Left cardiac atrium (tissue), 4 donors: ENCODE measurements around the gene LRMDA. TPM values are rescaled to one million over a fixed set of nuclear protein-coding genes. Genes with fewer than 3 reads are reported as not detected.

Source experiments
- ATAC-seq, 2 donors: fragments of 200-7000 bp; cut with Tn5 transposase; one replicate each; pipeline ENCODE4 v1.9.1; 2020; ENCODE audit warnings: mild to moderate bottlenecking in 2 of 2, moderate library complexity in 2 of 2
- DNase-seq: peaks from one replicate; pipeline ENCODE4 v3.0.0-alpha.2; 2020
- intact Hi-C, 2 donors: fragments of 100-400 bp; cut with DNase I; formaldehyde crosslinking; loops; one replicate each; pipeline versions ENCODE4 v1.14.1 to v1.15.1; 2022 to 2023
- total RNA-seq, 2 donors: library from RNA; stranded (reverse); fragmentation: NEBNext Ultra II Directional; extraction: Animal tissue kit (Norgen Biotek cat#: 25700); gene quantifications; one replicate each; pipeline ENCODE4 v1.2.1, GENCODE V29; 2021
- donor health status: DM: no; HTN: yes; CAD: no.
- donor health status: DM: no; HTN: yes; CAD: no; lungs with severe emphysema.
- donor health status: DM: yes; HTN: yes; CAD: no.
- donor health status: Dilated cardiomyopathy.

LRMDA gene
- total RNA-seq, 2 donors from 2014 or later = 40.6 to 57.8 TPM

- DNase-seq (no peak), ATAC-seq (no peak)
- intact Hi-C loops = no loop called here
Measured at GRCh38 chr10:76440426-76440825, 1009.0 kb downstream of the LRMDA start.

- intact Hi-C loops = no loop called here
Measured at GRCh38 chr10:76442113-76442512, 1010.7 kb downstream of the LRMDA start.

DNA sequence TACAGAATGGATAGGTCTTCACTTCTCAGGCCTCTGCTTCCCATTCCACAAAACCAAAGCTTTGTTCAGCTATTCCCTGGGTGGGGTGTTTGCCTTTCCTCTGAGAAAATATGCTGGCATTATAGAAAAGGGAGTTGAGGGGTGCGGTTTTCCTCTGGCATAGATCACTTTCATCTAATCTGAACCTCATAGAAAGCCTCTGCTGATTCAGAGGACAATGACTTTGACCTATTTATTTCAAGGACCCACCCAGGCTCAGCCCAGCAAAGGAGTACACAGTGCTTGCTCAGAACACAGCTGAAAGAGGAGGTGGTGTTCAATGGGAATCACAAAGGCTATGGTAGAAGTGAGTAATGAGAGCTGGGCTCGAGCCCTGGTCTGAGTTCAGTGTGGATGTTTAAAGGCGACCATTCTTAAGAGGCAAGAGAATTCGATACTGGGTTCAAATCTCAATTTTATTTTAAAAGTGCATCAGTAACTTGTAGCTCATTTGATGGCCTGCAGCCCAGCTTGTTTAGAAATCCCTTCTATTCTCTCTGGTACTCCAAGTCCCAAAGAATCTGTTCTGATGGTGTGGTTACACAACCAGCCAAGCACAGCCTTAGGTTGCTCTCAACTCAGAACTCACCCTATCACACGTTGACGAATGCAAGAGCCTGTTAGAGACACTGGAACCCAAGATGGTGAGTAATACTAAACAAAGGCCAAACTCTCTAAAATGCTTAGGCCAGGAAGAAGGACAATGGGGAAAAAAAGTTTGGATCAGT lies 1012.8 kb downstream of the LRMDA start:
- intact Hi-C loops = no loop called here
- peak; percentile 50 for DNase-seq
- ATAC-seq = peak; percentile 79 to 87

More at GRCh38 chr10:76442113-76442512, 1010.7 kb downstream of the LRMDA start:
- ATAC-seq (no peak), DNase-seq (no peak)

DNA sequence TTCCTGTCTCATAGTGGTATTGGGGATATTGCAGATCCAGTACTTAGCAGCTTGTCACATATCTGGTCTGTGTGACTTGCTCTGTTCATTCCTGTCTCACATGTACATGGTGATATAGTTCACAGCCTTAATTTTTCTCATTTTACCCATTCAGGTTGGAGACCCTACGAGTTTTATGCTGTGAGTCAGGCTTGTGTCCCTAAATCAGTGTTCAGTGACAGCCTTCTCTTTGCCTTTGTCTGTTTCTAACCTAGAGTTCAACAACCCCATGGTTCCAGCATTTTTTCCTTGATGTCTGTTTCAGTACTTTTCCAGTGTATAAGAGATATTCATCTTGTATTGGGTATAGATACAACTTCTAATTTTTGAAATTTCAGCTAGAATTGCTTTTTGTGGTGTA lies 1016.2 kb downstream of the LRMDA start:
- ATAC-seq (no peak), DNase-seq (no peak)
- intact Hi-C loops = no loop called here

DNA sequence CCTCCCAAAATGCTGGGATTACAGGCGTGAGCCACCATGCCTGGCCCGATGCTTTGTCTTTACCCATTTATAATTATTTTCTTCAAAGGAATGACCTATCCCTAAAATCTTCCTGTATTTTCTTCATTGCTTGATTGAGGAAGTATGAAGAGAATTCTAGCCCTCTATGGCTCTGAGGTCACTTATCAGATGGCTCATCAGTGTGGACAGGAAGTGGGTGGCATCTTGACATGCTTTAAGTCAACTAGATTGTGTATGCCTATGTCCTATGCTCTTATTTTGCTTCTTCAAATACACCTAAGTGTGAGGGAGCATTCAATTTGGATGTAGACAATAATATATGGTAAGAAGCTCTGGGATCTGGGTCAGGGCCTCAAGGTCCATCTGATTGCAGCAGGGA lies 1020.5 kb downstream of the LRMDA start:
- DNase-seq (no peak), ATAC-seq (no peak)
- intact Hi-C loops = no loop called here

- intact Hi-C loops = no loop called here
- ATAC-seq = no peak
- no peak for DNase-seq
Measured at GRCh38 chr10:76453332-76453731, 1021.9 kb downstream of the LRMDA start.

- intact Hi-C loops = no loop called here
- DNase-seq (no peak), ATAC-seq (no peak)
Measured at GRCh38 chr10:76453997-76454396, 1022.6 kb downstream of the LRMDA start.

GRCh38 chr10:76454506-76455140 lies 1023.2 kb downstream of the LRMDA start:
- DNase-seq (no peak), ATAC-seq (peak in 1 of 2 donors; percentile 57)
- intact Hi-C loops = no loop called here

DNA sequence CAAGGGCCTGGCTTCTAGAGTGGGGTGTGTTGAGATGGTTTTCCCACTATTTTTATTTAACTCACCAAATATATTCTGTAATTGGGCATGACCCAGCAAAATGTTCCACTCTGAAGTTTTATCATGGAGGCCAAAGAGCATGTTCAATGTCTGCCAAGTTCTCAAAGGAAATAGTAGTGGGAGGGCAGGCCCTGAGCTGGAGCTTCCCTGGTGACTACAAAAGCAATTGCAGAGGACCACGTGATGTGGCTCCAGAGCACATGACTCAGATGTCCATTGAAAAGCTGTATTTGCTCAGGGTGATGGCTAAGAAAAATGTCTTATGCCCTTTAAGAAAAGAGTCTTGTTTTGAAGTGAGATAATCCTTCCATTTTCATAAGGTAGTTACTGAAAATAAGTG lies 1024.8 kb downstream of the LRMDA start:
- DNase-seq = peak; percentile 58
- peak; percentile 65 to 76 for ATAC-seq
- intact Hi-C loops = no loop called here

DNA sequence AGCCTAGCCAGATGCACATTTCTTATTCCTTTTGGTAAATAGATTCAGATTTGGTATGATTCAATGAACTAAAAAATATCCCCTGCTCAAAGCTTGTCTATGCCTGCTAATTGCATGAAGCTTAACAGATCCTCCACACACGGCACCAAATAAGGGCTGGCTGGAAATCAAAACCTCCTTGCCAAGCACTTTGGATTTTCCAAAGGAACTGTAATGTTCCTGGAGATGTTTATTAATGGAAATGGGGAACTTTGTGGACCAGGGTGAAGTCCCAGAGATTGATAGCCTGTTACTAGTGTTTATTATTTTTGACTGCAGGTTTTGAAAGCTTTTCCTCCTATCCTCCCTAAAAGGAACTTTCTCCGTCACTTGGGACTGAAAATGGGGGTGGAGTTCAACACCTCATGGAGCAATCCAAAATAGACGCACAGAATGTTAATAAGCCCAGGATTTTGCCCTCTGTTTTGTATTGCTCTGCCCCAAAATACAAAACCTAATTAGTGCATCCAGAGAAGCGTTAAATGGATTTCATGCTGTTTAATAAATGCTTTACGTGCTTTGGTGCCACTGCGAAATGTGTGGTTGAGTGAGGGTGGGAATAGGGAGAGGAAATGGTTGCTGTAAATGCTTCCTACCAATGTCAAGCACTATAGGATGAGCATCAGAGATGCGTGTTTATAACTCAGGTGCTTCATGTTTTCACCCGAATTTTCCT lies 1027.7 kb downstream of the LRMDA start:
- intact Hi-C loops = no loop called here
- DNase-seq (no peak), ATAC-seq (peak in 1 of 2 donors; percentile 53)

DNA sequence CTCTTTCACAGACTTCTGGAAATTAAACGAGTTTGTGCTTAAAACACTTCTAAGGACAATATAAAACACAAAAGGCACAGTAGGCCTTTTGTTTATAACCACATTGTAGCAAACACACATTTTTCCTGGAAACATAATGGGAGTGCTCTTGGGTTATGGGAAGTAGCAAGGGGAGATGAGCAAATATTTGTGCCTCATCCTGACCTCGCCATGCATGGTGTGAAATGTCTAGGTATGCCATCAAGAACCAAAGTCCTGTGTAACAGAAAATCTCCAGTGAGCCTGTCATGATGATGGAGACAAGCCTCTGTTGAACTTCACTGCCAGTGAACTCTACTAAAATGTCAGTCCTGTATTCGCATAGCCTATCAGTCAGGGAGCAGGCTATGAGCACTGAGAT lies 1029.6 kb downstream of the LRMDA start:
- ATAC-seq (no peak), DNase-seq (no peak)
- intact Hi-C loops = no loop called here

DNA sequence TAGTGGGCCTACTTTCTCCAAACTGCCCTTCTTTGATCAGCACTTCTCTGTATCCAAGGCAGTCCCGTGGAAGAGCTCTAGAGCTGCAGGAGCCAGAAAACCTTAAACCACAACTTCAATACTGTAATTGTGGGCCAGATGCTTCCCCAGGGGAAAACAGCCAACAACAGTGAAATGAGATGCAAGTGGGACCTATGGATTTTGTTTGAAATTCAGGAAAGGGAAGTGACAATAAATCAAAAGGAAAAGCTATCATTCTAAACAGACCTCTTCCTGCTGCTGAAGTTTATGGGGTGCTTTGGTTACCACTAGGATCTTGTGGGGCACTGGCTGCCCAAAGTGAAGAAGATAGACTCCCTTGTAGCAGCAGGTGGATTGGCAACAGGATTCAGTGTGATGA lies 1031.7 kb downstream of the LRMDA start:
- intact Hi-C loops = no loop called here
- ATAC-seq = no peak
- no peak for DNase-seq

DNA sequence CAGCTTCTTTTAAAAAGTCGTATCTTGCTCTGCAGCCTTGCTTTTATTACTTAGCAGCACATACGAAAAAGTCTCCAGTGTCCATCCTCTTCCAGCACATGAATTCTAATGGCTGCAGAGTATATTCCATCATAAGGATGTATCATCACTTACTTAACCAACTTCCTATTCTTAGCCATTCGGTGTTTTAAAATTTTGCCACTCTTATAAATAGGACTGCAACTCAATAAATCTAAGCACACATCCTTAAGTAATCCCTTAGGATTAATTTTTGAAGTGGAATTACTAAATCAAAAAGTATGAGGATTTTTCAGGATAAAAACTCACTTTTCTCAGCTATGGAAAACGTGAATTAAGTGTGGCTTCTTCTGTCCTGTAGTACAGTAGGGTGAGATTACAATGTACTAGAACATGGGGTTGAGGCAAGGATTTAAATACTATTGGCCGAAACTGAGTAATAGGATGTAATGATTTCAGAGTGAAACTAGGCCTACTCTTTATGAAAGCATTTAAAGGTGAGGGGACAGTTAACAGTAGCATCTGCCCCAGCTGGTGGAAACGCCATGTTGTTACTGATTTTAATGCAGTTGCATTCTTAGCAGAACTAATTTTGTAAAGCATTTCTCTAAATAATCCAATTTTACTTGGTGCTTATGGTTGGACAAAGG lies 1035.5 kb downstream of the LRMDA start:
- intact Hi-C loops = no loop called here
- ATAC-seq = no peak

DNA sequence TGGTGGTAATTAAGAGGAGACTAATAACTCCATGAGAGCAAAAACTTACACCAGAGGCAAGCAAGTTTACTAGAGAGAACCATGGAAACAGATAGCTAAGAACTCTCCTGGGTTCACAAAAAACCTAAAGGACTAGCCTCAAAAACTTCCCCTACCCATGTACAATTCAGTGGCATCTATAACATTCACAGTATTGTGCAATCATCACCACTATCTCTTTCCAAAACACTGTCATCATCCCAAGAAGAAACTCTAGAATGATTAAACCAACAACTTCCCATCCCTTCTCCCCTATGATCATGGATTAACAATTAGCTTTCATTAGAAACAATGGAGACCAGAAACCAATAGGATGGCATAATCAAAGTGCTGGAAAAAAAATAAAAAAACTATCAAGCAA lies 1038.3 kb downstream of the LRMDA start:
- intact Hi-C loops = no loop called here
- DNase-seq (no peak), ATAC-seq (no peak)

More for the DNA sequence above, 1035.5 kb downstream of the LRMDA start:
- no peak for DNase-seq

- ATAC-seq (no peak), DNase-seq (no peak)
- intact Hi-C loops = no loop called here
Measured at GRCh38 chr10:76479103-76479790, 1047.8 kb downstream of the LRMDA start.

DNA sequence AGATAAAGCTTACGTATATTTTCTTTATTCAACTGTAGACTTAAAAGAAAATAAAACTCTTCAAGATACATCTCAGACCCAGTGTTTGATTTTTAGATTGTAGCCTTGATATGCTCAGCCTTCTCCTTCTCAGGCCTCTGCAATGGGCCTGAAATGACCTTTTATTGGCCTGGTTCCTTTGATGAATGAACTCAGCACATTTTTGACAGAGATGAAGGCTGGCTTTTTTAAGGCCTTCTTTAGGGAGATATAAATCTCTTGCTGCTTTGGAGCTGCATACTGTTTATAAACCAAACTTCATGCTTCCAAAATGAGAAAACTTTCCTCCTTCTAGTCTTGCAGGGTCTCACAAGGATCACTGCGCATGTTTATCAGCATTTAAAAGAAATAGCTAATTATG lies 1049.8 kb downstream of the LRMDA start:
- DNase-seq (no peak), ATAC-seq (no peak)
- intact Hi-C loops = no loop called here

DNA sequence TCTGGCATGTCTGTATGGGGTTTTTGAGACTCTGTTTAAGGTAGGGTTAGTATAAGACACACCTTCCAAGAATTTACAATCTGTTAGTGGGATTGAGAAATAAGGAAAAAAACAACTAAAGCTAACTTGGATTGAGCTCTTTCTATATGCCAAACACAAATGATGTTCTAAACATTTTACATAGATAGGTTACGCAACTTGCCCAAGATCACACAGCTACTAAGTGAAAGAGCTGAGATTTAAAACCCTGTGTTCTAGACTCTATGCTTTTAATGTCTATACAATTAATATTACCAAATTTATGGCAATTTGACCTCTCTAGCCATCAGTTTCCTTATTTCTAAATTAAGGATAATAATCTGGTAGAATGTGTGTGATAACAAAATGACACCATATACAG lies 1056.2 kb downstream of the LRMDA start:
- ATAC-seq (no peak), DNase-seq (no peak)
- intact Hi-C loops = no loop called here

- no peak for ATAC-seq
- DNase-seq = no peak
- intact Hi-C loops = no loop called here
Measured at GRCh38 chr10:76488602-76489001, 1057.2 kb downstream of the LRMDA start.

DNA sequence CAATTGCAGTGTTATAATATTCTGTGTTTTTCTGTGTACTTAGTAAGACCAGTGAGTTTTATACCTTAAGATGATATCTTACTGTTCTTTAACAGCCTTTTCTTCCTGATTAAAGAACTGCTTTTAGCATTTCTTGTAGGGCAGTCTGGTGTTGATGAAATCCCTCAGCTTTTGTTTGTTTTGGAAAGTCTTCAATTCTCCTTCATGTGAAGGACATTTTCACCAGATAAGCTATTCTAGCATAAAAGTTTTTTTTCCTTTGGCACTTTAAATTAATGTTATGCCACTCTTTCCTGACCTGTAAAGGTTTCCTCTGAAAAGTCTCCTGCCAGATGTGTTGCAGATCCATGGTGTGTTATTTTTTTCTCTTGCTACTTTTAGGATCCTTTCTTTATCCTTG lies 1059.8 kb downstream of the LRMDA start:
- intact Hi-C loops = no loop called here
- ATAC-seq = no peak
- DNase-seq = no peak
